HG03342 (cell line): ENCODE results near the gene MED6.
A peak's percentile ranks its signal among the peaks of the same experiment; 100 is the strongest.

Source experiments
- ATAC-seq: cut with Tn5 transposase; IDR thresholded peaks from one replicate; pipeline ENCODE4 v1.9.1; 2021; ENCODE audit warnings: mild to moderate bottlenecking, moderate library complexity; ENCODE audit not compliant: unreplicated experiment

The MED6 gene, protein sequence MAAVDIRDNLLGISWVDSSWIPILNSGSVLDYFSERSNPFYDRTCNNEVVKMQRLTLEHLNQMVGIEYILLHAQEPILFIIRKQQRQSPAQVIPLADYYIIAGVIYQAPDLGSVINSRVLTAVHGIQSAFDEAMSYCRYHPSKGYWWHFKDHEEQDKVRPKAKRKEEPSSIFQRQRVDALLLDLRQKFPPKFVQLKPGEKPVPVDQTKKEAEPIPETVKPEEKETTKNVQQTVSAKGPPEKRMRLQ

DNA sequence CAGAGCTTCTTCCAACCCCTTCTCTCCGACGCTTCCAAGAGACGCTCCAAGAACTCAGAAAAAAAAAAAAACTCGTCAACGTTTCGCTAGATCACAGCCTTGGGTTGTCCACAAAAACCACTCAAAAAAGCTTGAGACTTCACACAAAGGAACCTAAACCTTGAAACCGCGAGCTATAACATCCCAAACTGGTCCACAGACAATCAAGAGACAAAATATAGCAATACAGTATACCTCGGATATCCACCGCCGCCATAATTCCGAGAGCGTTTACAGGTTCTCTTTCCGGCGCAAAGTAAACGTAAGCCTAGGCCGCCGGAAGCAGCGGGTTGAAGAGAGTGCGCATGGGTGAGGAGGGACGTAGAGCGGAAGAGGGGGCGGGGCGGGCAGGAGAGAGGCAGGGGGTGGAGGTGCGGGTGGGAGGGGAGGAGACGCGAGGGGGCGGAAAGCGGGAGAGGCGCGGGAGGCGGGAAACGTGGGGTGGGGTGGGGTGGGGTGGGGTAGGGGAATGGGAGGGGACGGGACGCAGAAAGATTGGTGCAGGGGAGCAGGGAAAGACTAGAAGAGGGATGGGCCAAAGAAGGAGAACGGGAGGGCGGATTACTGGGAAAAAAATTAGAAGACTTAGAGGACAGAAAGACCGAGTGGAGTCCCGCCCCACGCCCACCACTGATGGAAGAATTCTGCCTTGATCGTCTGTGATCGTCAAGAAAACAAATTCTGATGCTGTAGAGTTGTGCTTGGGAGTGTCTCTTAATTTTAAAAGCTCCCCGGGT is at the start of gene MED6:
Gene MED6, minus strand, starts transcription at position 274 of the 776 bp plus-strand sequence. Its CDS starts 18 bp downstream, at position 256.
- peak; percentile 87 for ATAC-seq

DNA sequence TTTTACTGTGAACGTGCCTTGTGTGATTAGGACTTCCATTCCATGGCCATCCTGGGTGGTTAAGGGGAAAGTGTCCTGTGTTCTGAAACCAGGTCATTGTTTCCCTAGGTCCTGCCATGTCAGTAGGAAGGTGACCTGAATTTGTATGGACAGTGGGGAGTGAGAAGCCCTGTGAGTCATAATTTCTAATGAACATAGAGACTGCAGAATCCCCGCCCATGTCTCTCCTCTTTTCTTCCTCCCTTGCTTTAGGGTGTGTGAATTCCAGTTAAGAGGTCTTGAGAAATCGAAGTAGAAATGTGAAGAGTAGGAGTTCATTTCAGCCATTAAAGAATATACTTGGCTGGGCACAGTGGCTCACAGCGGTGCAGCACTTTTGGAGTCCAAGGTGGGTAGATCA is 49.3 kb upstream of the MED6 start:
- ATAC-seq = no peak

DNA sequence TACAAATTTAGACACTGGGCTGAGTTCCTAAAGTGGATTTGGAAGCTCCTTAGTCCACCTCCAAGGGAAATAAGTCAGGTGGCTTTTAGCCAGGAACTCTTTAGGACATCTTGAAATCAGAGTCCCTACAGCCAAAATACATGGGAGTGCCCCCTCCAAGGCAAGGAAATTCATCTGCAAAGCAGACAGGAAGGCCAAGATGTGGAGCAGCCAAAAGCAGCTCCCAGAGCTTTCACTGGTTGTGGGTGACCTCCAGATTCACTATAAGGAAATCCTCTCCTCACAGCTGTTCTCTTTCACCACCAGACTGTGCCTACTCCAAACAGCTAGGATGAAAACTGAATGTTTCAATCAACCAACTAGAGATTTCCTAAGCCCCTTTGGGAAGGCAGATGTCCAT is 47.9 kb upstream of the MED6 start:
- ATAC-seq = no peak

DNA sequence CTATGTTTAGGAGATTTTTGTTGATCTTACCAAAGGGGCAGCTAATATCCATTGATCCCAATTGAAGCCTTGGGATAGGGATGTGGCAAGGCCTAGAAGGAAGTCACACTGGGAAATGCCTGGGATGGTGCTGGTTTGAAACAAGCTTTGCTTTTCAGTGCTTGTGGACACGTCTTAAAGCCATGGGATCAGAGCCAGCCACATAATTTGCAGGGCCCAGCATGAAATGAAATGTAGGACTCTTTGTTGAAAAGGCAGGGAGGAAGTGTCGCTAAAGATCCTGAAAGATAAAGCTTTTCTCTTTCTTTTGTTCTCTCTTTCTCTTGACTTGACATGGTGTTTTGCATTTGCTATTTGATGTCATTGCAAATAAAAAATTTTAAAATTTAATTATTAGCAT is 46.2 kb upstream of the MED6 start:
- no peak for ATAC-seq

DNA sequence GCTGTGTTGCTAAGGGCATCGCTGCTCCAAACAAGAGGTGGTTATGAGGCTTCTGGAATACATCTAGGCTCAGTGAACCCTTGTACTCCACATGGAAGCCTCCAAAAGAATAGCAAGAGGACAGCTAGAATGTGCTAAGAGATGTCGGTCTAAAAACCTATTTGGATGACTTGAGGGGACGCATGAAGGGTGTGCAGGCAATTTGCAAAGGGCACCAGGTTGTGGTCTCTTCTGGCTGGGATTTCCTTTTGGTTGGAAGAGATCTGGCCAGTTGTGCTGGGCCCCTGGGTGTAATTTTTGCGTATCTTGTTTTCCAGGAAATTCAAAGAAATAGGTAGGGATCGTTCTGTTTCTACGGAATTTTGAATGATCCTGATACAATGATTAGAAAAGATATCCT is 45.4 kb upstream of the MED6 start:
- ATAC-seq = no peak

DNA sequence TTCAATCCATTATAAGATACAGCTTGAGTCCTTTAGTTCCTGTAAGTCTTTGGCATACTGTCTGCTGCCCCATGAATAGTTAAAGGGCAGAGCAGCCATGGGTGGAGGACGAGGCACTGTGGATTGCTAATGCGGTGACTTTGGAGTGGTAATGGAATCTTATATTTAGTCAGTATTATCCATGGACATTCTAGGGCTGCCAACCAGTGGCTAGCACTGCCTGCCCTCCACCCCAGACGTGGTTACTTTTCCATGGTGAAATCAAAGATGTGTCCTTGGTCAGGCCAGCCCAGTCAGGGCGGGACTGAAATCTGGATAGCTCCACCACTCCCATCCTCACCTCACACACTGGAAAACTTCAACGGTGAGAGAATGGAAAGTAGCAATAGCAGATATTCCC is 43.5 kb upstream of the MED6 start:
- no peak for ATAC-seq

DNA sequence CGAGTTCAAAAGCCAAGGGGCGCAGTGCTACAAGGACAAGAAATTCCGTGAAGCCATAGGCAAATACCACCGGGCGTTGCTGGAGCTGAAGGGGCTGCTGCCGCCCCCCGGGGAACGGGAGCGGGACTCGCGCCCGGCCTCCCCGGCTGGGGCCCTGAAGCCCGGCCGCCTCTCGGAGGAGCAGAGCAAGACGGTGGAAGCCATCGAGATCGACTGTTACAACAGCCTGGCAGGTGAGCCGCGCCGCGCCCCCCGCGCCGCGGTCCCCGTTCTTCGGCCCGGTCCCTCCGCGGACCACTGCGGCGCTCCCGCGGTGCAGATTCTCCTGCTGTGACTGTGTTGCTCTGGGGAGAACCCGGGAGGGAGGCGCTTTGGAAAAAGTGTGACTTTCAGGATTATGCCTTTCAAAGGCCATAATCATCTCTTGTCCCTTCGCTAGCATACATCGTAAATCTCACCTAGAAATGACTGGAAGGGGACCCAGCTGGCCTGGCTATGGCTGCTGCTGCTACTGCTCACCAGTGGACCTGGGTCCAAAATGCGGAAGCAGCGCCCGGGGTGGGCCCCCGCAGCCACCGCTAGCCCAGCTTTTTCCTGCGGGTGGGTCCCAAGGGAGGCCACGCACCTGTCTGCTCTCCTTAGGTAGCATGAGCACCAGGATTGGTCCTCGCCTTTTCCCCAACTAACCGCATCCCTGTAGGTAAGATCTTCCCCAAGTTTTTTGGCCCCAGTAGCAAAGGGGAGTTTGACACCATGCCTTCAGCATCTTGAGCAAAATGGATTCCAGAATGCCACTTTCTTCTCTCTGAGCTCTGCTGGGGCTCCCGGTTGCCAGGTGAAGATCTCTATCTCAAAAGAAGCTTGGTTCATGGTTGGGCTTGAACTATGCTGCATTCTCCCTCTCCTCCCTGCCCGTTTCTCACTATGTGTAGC is 42.1 kb upstream of the MED6 start:
- peak; percentile 34 for ATAC-seq

DNA sequence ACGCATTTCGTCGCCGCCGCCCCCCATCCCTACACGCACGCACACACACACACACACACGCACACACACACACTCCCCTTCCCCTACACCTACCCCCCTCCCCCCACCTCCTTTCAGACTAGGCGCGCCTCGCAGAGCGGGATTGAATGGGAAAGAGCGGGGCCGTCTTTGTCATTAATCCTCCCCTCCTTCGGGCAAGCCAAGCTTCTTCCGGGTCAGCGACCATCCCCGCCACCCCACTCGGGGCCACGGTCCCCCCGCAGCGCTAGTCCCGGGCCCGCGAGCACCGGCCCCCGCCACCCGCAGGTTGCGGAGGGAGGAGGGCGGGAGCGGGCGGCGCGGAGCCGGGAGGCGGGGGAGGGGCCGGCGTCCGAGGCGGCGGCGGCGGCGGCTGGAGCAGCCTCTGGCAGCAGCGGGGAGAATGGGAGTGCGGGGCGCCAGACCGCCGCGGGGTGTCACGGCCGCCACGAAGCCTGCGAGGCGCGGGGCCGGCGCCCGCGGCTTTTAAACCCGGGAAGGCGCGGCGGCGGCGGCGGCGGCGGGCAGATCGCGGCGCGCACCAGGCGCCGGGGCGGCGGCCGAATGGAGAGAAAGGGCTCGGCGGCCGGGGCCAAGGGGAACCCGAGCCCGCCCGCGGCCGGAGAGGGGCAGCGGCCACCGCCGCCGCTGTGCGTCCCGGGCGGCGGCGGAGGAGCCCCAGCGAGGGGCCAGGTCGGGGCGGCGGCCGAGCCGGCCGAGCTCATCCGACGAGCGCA is 41.3 kb upstream of the MED6 start, which contains the start of gene TTC9:
Gene TTC9, plus strand, starts transcription at position 369 of the 755 bp plus-strand sequence. Its CDS starts 214 bp downstream, at position 583.
- ATAC-seq = peak; percentile 15

DNA sequence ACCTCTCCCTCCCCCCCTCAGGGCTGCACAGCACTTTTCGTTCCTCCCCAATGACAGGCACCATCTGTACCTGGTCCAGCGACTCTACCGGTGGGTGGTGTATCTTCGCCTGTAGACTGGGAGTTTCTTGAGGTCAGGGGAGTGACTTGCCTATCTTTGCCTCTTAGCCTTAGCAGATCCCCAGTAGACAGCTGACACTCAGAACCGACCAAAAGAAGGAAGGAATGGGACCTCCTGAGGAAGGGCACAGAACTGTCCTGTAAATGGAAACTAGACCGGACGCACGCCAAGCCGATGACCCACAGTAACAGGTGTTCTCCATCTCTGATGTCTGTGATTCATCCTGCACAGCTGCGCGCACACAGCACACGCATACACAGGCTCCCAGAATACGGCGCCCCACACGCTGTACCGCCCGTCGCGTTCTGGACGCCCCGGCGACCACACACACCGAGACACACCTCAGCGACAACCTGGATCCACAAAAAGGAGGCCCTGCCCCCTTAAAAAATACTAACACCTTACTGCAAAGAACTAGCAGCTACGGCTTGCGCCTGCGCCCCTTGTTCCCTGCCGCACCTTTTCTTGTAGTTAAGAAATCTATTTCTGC is 40.6 kb upstream of the MED6 start:
- ATAC-seq = peak; percentile 63

DNA sequence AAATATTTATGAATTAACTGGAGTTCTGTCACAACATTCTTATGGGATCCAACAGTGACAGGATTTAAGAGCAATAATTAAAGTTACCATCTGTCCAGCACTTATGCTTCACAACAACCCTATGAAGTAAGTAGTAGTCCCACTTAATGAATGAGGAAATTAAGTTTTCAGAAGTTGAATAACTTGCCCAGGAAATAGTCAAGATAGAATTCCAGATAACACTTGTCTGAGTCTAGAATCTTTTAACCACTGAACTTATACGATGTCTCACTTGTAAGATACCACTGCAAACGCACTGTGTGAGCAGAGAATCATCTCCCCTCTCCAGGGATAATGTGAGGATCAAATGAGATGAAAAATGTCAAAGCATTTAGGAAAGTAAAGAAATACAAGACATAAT is 38.0 kb upstream of the MED6 start:
- ATAC-seq = no peak

DNA sequence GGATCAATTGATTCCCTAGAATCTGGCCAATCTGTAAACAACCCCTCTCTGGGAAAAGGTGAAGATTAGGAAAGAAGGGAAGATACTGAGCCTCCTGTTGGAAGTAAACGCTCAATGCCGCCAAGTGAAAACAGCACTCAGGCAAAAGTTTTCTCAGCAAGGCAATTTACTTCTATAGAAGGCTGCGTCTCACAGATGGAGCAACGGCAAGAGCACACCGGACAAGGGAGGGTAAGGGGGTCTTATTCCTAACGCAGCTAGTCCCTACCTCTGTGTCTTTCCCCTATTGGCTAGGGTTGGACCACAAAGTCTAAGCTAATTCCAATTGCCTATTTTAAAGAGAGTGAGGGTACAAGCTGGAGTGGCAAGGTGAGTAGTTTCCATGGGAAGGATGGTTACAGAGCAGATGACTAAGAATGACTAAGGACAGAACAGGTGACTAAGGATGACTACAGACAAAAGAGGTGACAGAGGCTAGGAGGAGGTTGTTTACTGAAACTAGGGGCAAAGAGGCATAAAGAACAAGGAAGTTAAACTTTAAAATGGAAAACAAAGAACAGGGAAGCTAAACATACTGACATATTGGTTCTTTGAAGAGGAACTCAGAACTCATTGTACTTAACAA is 35.6 kb upstream of the MED6 start:
- ATAC-seq = no peak

DNA sequence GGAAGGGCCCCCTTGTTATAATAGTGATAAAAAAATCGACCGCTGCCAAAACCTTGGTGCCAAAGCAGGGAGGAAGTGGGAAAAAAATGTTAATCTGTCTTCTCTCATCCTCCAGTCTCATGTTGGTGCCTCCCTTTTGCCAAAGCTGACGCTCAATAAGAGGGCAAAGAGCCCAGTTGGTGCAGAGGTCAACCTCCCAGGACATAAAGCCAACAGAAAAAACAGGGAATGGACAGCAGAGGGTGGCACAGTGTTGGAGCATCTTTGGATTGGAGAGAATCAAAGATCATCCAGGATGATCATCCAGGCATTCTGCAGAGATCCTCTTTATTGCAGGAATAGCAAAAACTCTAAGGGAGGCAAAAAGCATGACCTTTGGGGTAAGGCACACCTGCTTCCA is 31.5 kb upstream of the MED6 start:
- no peak for ATAC-seq

DNA sequence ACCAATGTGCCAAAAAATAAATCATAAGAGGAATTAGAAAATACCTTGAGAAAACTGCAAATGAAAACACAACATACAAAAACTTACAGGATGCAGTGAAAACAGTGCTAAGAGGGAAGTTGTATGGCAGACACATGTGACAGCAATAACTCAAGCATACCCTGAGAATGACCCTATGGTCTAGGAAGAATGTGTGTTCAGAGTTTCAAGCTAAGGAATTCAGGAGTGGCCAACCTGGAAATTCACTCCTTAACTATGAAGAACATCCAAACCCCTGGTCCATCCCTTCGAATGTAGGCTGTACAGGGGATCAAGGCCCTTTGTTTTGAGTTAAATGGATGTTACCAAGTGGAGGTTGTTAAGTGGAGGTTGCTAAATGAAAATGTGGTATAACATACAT is 24.5 kb upstream of the MED6 start:
- no peak for ATAC-seq

DNA sequence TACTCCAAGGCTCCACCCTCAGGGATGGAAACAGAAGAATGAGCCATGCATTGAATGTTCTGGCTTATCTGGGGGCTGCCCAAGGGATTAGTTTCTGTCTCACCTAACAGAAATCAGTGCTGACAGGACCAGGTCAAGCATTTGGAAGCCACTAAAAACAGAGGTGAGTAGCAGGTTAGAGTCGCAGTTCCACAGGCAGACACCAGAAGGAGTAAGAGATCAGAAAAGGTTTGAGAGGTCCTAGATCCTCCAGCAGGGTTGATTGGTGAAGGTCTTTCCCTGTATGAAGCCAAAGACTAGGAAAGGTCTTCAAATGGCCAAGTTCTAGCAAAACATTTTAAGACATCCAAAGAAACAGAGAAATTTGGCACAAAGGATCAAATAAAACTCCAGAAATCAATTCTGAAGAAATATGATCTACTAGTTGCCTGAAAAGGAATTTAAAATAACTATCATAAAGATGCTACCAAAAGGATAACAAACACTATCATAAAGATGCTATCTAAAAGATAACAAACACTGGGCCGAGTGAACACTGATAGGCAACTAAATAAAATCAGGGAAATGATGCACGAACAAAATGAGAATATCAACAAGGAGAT is 21.8 kb upstream of the MED6 start:
- ATAC-seq = no peak

DNA sequence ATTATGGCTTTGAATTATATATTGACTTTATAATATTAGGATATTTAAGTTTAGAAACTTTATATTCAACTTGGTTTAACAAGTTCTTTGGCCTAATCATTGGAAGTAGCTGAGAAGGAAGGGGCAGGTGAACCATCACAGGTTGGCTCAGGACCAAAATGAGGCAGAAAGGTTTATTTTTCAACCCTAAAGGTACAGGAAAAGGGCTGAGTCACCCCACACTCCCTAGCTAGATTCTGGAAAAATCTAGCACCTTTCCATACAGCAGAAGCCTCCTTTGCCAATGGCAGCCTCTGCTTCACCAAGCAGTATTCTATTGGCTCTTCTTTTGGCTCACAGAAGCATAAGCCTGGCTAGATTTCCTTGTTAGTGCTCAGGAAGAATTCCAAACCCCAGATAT is 19.3 kb upstream of the MED6 start:
- ATAC-seq = no peak

DNA sequence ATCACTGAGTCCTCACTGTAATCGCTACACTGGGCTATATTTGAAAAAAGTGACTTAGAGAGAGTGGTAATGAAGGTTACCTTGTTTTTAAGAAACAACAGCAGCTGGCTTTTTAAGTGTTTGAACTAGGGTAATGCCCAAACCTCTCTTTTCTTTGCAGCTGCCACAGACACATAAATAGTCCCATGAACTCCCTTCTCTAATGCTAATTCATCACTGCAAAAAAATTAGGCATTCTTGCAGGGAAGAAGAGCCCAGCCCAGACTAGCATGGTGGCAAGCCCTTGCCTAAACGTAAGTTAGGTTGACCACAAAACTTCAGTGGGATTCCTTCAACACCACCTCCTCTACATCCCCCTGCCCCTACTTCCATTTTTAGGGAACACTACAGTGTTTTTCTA is 17.9 kb upstream of the MED6 start:
- no peak for ATAC-seq

DNA sequence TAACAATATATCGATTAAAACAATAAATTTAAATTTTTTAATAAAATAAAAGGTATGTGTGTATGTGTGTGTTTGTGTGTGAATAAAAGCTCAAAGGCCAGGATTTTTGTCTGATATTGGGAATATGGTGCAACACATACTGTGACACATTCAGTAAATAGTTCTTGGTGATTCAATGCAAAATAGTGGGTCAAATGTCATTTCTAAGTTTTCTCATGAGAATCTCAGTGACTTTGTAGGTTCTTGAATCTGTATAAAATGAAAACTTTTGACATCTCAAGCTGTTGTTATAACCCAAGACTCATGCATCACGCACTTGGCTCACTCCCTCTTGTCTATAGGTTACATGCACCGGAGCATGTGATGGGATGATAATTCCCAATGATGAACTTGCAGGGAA is 16.2 kb upstream of the MED6 start:
- no peak for ATAC-seq

DNA sequence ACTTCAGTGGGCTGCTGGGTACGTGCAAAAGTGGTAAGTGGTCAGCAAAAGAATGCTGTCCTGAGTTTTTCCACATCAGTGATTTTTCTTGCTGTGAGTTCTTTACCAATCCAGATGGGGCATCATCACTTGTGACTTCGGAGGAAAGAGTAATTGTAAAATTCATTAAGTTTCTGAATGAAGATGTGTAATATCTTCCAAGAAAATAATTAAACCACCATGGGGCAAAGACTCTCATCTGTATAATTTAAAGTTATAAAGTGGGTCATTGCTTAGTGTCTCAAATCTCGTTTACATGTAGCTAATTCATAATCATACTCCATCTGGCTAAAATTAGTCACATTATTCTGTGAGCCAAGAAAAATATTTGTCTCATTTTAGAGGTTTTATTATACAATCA is 10.8 kb upstream of the MED6 start:
- ATAC-seq = no peak

DNA sequence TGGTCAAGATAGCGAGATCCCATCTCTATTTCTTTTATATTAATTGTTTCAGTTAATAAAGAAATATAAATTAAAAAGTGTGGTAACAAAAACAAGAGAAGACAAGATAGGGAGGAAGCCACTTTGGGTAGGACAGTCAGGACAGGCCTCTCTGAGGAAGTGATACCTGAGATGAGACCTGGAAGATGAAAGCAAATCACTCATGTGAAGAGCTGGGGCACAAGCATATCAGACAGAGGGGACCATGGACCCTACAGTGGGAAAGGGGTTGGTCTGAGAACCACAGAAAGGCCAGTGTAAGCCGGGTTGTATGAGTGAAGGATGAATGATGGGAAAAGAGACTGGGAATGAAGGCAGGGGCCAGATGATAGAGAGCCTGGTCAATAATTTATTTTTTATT is 1.8 kb upstream of the MED6 start:
- ATAC-seq = peak; percentile 60
